Keratinocyte (primary cell): ENCODE results near the gene PSMC1. TPM values are rescaled to one million over a fixed set of nuclear protein-coding genes. Genes with fewer than 3 reads are reported as not detected.

Experiments used
- DNase-seq: peaks from one replicate; pipeline ENCODE4 v3.0.0-alpha.2; 2011; ENCODE audit warnings: low read depth, missing footprints, low spot score
- FAIRE-seq: peaks from 2 replicates; lab custom pipeline; 2011; peaks lifted over from hg19 to GRCh38; lab: Jason Lieb, UNC
- H2AFZ ChIP-seq: 2 replicates; pipeline ENCODE4 v1.6.0; 2012; ENCODE audit warnings: low read length, control low read depth, inconsistent platforms; ENCODE audit not compliant: control insufficient read depth
- H3K27ac ChIP-seq: 2 replicates; pipeline ENCODE4 v1.5.1; 2011; ENCODE audit warnings: low read length; ENCODE audit not compliant: control insufficient read depth, insufficient read depth
- H3K27me3 ChIP-seq: 3 replicates; pipeline ENCODE4 v1.6.0; 2011; ENCODE audit warnings: low read length; ENCODE audit not compliant: control insufficient read depth, insufficient read depth; ENCODE audit errors: extremely low read depth
- H3K36me3 ChIP-seq, 2 experiments: 2 replicates in 1 of 2; 3 replicates in 1 of 2; pipeline ENCODE4 v1.5.1; 2011; ENCODE audit warnings: low read length in 2 of 2, mild to moderate bottlenecking in 1 of 2; ENCODE audit not compliant: control insufficient read depth in 2 of 2, insufficient read depth in 2 of 2; ENCODE audit errors: extremely low read depth in 1 of 2
- H3K4me1 ChIP-seq: 3 replicates; pipeline ENCODE4 v1.5.1; 2011; ENCODE audit warnings: low read length; ENCODE audit not compliant: control insufficient read depth, insufficient read depth; ENCODE audit errors: extremely low read depth
- H3K4me2 ChIP-seq: 3 replicates; pipeline ENCODE4 v1.6.0; 2011; ENCODE audit warnings: low read depth, low read length; ENCODE audit not compliant: control insufficient read depth, insufficient read depth; ENCODE audit errors: extremely low read depth
- H3K4me3 ChIP-seq, 3 experiments: fragments of 200-600 bp in 1 of 3; sonication (generic) in 1 of 3; 2 replicates in 2 of 3; 3 replicates in 1 of 3; pipeline ENCODE4 v1.5.1; 2011 to 2016; ENCODE audit warnings: low read length in 3 of 3, mild to moderate bottlenecking in 3 of 3, control low read depth in 2 of 3, inconsistent platforms in 1 of 3, low read depth in 1 of 3, mixed read lengths in 1 of 3, mixed run types in 1 of 3, moderate library complexity in 1 of 3; ENCODE audit not compliant: control insufficient read depth in 2 of 3, insufficient read depth in 2 of 3; ENCODE audit errors: extremely low read depth in 1 of 3
- H3K79me2 ChIP-seq: 2 replicates; pipeline ENCODE4 v1.6.0; 2012; ENCODE audit warnings: low read length; ENCODE audit not compliant: control insufficient read depth, insufficient read depth
- H3K9ac ChIP-seq: 3 replicates; pipeline ENCODE4 v1.6.0; 2011; ENCODE audit warnings: low read length; ENCODE audit not compliant: control insufficient read depth, insufficient read depth; ENCODE audit errors: extremely low read depth
- H3K9me1 ChIP-seq: 3 replicates; pipeline ENCODE4 v1.6.0; 2011; ENCODE audit warnings: low read length; ENCODE audit not compliant: control insufficient read depth, insufficient read depth; ENCODE audit errors: extremely low read depth
- H3K9me3 ChIP-seq: 2 replicates; pipeline ENCODE4 v1.5.1; 2012; ENCODE audit warnings: low read depth, low read length; ENCODE audit not compliant: control insufficient read depth
- H4K20me1 ChIP-seq: 3 replicates; pipeline ENCODE4 v1.6.0; 2011; ENCODE audit warnings: low read length; ENCODE audit not compliant: control insufficient read depth, insufficient read depth; ENCODE audit errors: extremely low read depth
- CTCF ChIP-seq, 3 experiments: IDR thresholded peaks in 1 of 3; conservative IDR thresholded peaks in 1 of 3; optimal IDR thresholded peaks in 1 of 3; 2 replicates in 2 of 3; 3 replicates in 1 of 3; pipeline versions ENCODE3 to v1.5.1; 2011; ENCODE audit warnings: low read length in 3 of 3, mild to moderate bottlenecking in 3 of 3, moderate library complexity in 2 of 3, control low read depth in 1 of 3, inconsistent platforms in 1 of 3; ENCODE audit not compliant: insufficient read depth in 2 of 3; ENCODE audit errors: extremely low read depth in 1 of 3
- EZH2 ChIP-seq: IDR thresholded peaks from one replicate; pipeline ENCODE4 v1.6.1; 2012; ENCODE audit warnings: inconsistent platforms, mild to moderate bottlenecking, low read length, moderate library complexity
- dilution Hi-C: fragments of 300-500 bp; cut with MboI; formaldehyde crosslinking; loops from one replicate; pipeline ENCODE4 v1.7.0; 2020; ENCODE audit warnings: low sequenced_read_pairs; ENCODE audit not compliant: extremely low pct_ligation_motif_present
- polyA plus RNA-seq, 5 experiments: library from polyadenylated mRNA; depleted of rRNA in 3 of 5; stranded (reverse) in 3 of 5; stranded (forward) in 1 of 5; unstranded in 1 of 5; fragments of >200 nt; gene quantifications; 1 replicate in 1 of 5; 2 replicates in 3 of 5; 3 replicates in 1 of 5; pipeline versions ENCODE4 v1.2.1 to v1.2.3, GENCODE V29; 2011 to 2012; ENCODE audit warnings: missing spikeins in 2 of 5, low read depth in 1 of 5, low replicate concordance in 1 of 5

The PSMC1 gene
- polyA plus RNA-seq, 1 donor (not counting 4 experiments of a cell fraction or from before 2014, with no cell fraction given), result 234 TPM

DNA sequence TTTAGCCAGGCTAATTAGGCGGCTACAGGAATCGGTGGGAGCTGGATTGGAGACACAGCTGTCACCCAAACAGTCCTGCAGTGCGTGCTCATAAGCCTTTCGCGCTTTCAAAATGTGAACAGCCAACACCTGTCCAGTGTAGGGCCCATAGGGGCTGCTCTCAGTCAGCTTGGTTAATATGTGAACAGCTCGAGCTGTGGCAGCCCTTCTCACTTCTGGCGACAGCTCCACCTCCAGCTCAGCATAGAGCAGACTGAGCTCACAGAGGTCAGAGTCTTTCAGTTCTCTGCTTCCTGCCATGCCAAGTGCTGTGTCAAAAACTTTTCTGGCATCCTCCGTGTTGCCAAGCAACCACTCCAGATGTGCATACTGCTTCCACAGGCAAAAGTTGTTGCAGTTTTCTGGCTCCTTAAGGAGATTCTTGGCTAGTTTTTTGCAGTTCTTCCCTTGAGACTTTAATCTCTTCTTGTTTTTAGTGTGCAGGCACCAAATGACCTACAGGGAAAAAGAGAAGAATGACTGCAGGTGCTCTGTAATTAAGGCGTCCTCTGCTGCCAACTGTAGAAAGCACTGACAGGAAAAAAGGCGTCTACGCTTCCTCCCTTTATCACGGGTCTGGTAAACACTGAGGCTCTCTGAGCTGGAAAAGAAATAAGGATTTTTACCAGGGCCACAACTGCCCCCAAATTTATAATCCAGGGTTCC, 32.5 kb downstream of the PSMC1 start:
- Histone ChIP-seq H3K4me2 (no peak overlapping the region), H3K27ac (no peak overlapping the region), H3K27me3 (no peaks in the 10 kb centered on the region), H3K4me3 (no peak overlapping the region), H3K4me1 (no peaks in the 10 kb centered on the region), H3K9me1 (no peaks in the 10 kb centered on the region), H3K9ac (no peak overlapping the region), H3K79me2 (no peaks in the 10 kb centered on the region), H4K20me1 (no peaks in the 10 kb centered on the region), H3K36me3 (peaks cover 23 to 26% of the 10 kb centered on the region in 2 experiments), H3K9me3 (no peaks in the 10 kb centered on the region), H2AFZ (no peak overlapping the region)
- TF ChIP-seq EZH2 (no peak), CTCF (optimal IDR thresholded peaks at IDR 0.05 in 1 of 3, IDR thresholded peaks at IDR 0.05 in 1 of 3, conservative IDR thresholded peaks at IDR 0.05 in 1 of 3; ENCODE audit: extremely low read depth in 1 of 3, insufficient read depth in 2 of 3, low read length in 3 of 3) (no peak)
- no peak for DNase-seq
- no peak for FAIRE-seq
- dilution Hi-C loops, result no loop called here

- TF ChIP-seq CTCF (optimal IDR thresholded peaks at IDR 0.05 in 1 of 3, IDR thresholded peaks at IDR 0.05 in 1 of 3, conservative IDR thresholded peaks at IDR 0.05 in 1 of 3; ENCODE audit: extremely low read depth in 1 of 3, insufficient read depth in 2 of 3, low read length in 3 of 3), result no peak
- TF ChIP-seq EZH2, result no peak
- no peaks in the 10 kb centered on the region for H3K9me1 ChIP-seq
- peaks cover 22 to 29% of the 10 kb centered on the region in 2 experiments for H3K36me3 ChIP-seq
- FAIRE-seq (no peak), DNase-seq (no peak)
- no peaks in the 10 kb centered on the region for H3K9me3 ChIP-seq
- H3K4me3 ChIP-seq, result no peak overlapping the region
- H3K27me3 ChIP-seq, result no peaks in the 10 kb centered on the region
- H3K9ac ChIP-seq, result no peak overlapping the region
- dilution Hi-C loops, result no loop called here
- no peak overlapping the region for H3K27ac ChIP-seq
- no peak overlapping the region for H2AFZ ChIP-seq
- no peaks in the 10 kb centered on the region for H4K20me1 ChIP-seq
- no peaks in the 10 kb centered on the region for H3K4me1 ChIP-seq
- no peak overlapping the region for H3K4me2 ChIP-seq
- H3K79me2 ChIP-seq, result no peaks in the 10 kb centered on the region
Measured at GRCh38 chr14:90290337-90291011, 34.1 kb downstream of the PSMC1 start.
